ENCODE results near the gene ZNRF4.
"Not testable (repeated sequence)": the region's sequence is repeated elsewhere in the genome, so short reads cannot be mapped to it uniquely, and the experiment has no call there.

ZNRF4 gene, protein sequence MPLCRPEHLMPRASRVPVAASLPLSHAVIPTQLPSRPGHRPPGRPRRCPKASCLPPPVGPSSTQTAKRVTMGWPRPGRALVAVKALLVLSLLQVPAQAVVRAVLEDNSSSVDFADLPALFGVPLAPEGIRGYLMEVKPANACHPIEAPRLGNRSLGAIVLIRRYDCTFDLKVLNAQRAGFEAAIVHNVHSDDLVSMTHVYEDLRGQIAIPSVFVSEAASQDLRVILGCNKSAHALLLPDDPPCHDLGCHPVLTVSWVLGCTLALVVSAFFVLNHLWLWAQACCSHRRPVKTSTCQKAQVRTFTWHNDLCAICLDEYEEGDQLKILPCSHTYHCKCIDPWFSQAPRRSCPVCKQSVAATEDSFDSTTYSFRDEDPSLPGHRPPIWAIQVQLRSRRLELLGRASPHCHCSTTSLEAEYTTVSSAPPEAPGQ

DNA sequence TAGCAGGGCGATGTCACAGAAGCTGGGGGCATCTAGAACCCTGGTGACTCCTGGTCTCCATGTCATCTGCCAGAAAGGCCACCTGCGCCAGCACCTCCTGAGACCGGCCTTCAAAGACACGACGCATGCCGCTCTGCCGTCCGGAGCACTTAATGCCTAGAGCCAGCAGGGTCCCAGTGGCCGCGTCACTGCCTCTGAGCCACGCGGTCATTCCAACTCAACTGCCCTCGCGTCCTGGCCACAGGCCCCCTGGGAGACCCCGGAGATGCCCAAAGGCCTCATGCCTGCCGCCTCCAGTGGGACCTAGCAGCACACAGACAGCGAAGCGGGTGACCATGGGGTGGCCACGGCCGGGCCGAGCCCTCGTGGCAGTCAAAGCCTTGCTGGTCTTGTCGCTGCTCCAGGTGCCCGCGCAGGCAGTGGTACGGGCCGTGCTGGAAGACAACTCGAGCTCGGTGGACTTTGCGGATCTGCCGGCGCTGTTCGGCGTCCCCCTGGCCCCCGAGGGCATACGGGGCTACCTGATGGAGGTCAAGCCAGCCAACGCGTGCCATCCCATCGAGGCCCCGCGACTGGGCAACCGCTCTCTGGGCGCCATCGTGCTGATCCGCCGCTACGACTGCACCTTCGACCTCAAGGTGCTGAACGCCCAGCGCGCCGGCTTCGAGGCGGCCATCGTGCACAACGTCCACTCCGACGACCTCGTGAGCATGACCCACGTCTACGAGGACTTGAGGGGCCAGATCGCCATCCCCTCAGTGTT, at the start of gene ZNRF4:
Gene ZNRF4 (plus strand): TSS at position 51 of the 763 bp plus-strand sequence. CDS start 75 bp downstream, at position 126.
- DNase-seq (ENCODE audit: low read depth in 2 of 2), result no peak

DNA sequence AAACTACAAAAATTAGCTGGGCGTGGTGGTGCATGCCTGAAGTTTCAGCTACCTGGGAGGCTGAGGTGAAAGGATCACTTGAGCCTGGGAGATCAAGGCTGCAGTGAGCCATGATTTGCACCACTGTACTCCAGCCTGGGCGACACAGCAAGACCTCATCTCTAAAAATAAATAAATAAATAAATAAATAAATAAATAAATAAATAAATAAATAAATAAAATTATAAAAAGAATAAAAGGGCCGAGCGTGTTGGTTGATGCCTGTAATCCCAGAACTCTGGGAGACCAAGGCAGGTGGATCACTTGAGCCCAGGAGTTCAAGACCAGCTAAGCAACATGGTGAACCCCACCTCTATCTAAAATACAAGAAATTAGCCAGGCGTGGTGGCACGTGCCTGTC, 49.0 kb upstream of the ZNRF4 start:
- not testable (repeated sequence) for DNase-seq (ENCODE audit: low read depth in 2 of 2)

DNA sequence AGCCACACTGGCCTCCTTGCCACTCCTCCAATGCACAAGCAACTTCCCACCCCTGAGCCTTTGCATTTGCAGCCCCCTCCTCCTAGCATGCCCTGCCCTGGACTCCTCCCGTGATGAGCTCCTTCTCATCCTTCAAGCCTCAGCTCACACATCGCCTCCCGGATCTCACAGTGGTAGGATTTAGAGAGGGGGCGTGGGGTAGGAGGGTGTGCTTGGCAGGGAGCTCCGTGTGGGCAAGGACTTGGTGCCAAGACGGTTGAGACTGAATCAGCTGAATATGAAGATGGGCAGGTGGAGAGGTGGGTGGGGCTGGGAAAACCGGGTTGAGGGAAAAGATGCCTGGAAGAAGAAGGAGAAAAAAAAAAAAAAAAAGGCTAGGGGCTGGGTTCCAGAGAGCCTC, 48.4 kb upstream of the ZNRF4 start:
- DNase-seq (ENCODE audit: low read depth in 2 of 2), result no peak

DNA sequence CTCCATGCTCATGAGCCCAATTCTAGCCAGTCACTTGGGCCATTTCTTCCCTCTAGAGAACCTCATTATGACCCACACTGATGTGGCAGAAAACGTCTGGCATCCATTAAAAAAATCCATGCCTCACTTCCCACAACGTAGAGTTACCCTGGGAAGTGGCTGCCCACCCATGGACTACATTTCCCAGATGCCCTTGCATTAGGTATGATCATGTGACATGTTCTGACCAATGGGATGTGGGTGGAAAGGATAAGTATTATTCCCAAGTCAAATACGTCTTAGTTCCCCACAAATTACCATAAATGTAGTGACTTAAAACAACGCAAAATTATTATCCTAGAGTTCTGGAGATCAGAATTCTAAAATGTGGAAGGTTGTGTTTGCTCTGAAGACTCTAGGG, 47.9 kb upstream of the ZNRF4 start:
- no peak for DNase-seq (ENCODE audit: low read depth in 2 of 2)

DNA sequence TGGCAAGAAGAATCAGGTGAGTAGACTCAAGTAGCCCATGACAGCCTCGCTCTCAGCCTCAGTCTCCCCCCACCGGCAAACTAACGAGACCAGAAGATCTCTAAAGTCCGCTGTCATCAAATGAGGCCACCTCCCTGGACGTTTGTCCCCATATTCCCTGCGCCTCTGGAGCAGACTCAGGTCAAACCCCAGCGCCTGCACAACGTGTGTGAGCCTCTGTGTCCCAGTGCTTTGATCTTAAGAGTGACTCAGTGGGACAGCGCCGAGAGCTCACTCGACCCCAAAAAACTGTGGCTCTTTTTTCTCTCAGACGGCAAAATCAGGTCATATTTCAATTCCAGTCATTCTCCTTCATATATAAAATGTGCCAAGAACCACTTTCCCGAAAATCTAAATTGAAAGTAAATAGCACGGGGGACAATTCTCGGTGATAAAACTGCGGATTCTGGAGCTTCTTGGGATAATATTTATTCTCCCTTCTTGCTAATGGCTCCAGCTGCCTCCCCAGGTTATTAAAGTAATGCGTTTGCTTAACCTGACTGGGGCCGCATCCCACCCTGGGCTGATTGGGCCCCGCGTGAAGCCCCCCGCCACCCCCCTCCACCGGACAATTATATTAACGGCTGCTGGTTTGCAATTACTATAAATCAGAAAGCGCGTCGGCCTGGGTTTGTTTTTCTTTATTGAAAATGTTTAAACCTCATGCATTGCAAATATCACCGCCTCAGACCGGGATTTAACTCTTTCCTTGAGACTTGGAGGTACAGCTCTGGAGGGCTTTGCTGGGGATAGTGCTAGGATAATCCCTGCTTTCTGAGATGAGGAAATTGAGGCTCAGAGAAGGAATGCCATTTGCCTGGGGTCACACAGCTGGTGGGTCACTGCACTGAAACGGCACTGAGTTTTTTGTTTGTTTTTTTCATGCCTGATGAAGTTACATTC, 37.5 kb upstream of the ZNRF4 start:
- no peak for DNase-seq (ENCODE audit: low read depth in 2 of 2)

DNA sequence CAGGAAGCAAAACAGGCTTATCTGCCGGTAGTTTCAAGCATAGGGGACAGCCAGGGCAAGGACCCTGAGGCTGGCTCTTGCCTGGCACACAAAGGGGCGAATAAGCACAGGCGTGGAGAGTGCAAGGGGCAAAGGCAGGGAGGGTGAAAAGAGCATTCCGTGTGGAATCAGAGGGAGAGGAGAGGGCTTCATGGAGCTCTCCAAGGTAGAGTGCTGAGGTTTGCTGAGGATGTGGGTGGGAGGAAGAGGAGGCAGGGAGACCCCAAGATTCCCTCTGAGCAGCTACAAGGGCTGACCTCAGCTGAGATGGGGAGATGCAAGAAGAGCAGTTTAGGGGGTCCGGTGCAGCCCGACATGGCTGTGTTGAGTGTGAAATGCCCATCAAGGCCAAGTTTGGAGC, 36.5 kb upstream of the ZNRF4 start:
- DNase-seq (ENCODE audit: low read depth in 2 of 2), result no peak

DNA sequence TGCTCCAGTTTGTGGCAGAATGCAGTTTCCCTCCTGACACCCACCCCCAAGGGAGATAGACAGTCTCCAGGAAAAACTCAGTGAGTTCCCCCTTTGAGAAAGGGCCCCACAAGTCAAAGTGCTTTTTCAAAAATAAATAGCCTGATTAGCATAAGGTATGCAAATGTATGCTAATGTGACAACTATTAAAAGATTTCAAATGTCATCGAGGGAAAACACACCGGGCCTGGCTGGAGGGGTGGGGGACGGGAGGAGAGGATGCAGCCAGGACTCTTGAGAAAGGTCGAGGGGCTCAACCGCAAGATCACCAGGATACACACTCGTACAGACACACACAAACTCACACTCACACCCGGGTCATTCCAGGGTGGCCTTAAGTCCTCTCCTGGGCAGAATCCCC, 34.3 kb upstream of the ZNRF4 start:
- DNase-seq (ENCODE audit: low read depth in 2 of 2), result no peak

DNA sequence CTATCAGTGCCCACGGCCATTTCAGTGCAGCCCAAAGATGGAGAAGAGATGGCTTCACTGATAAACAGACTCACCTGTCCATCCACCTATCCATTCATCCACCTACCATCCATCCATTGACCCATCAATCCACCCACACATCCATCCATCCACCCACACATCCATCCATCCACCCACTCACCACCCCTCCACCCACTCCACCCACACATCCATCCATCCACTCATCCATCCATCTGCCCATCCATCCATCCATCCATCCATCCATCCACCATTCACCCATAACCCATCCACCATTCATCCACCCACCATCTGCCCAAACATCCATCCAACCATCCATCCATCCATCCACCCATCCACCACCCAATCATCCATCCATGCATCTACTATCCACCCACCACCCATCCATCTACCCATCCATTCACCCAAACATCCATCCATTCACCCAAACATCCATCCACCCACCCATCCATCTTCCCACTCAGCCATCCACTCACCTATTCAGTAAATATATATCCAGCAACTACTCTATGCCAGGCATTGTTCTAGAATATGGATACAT, 31.6 kb upstream of the ZNRF4 start:
- DNase-seq (ENCODE audit: low read depth in 2 of 2), result no peak

DNA sequence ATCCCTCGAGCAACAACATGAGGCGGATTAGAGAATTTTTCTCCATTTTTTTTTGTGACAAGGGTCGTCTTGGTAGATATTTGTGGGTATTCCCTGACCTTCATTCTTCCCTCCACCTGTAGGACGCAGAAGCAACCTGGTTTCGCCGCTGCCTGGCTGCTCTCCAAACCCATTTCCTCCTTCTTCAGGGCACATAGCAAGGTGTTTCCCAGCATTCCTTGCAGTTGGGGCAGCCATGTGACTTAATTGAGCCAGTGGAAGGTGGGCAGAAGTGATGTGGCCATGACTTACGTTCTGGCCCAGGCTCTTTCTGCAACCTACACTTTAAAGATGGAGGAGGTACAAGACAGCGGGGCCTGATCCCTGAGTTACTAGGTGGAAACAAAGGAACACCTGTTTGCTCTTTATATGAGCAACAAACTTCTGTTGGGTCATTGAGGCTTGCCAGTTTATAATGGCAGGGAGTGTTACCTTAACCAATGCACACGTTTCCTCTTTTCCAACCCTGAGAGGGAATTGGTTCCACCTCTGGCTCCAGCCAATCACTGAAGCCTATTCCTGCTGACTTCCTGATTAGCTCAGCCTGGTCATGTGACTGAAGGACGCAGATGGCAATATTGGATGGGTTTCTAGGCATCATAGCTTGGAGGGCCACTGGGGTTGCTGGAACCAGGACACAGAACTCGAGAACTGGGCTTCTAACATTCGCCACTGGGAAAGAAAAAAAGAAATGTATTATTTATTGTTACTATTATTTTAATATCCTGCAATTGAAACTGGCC, 30.8 kb upstream of the ZNRF4 start:
- no peak for DNase-seq (ENCODE audit: low read depth in 2 of 2)

DNA sequence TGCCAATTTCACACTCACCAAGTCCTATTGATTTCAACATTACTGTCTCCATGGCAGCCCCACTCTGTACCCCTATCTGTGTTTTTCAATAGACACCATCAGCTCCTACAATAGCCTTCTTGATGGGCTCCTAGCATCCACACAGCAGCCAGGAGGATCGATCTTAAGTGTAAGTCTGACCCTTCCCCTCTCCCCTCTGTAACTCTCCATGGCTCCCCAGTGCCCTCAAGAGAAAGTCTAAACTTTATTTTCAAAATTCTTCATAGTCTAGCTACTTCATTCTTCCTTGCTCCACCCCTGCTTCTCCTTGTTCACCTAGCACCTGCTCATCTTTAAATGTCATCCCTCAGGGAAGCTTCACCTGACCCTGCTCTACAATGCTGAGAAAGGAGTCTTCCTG, 30.0 kb upstream of the ZNRF4 start:
- no peak for DNase-seq (ENCODE audit: low read depth in 2 of 2)

DNA sequence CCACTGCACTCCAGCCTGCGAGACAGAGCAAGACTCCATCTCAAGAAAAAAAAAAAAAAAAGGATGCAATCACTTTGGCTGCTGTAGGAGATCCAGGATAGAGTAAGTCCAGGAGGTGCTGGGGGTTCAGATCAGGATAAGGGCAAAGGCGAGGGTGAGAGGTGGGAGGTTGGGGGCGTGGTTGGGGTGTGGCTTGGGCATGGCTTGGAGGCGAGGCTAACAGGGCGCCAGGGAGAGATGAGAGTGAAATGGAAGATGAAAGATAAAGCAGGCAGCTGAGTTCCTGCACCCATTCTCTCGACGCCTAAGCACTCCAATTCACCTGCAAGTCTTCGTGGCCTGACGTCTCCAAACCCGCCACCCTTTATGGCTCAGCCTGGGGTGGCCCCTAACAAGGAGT, 25.0 kb upstream of the ZNRF4 start:
- DNase-seq (ENCODE audit: low read depth in 2 of 2), result no peak

DNA sequence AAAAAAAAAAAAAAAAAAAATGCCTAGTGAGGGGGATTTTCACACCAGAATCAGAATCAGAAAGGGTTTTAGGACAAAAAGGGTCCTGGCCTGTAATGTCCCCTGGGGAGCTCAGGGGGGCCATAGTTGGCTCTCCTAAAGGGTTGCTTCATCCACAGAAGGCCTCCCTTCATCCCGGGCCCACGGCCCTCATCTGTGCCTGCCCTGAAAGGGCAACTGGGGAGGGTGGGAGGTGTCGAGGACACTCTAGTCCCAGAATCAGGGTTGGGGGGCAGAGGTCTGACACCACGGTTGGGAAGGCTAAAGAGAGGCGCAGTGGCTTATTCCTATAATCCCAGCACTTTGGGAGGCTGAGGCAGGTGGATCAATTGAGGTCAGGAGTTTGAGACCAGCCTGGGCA, 22.5 kb upstream of the ZNRF4 start:
- DNase-seq (ENCODE audit: low read depth in 2 of 2), result no peak

DNA sequence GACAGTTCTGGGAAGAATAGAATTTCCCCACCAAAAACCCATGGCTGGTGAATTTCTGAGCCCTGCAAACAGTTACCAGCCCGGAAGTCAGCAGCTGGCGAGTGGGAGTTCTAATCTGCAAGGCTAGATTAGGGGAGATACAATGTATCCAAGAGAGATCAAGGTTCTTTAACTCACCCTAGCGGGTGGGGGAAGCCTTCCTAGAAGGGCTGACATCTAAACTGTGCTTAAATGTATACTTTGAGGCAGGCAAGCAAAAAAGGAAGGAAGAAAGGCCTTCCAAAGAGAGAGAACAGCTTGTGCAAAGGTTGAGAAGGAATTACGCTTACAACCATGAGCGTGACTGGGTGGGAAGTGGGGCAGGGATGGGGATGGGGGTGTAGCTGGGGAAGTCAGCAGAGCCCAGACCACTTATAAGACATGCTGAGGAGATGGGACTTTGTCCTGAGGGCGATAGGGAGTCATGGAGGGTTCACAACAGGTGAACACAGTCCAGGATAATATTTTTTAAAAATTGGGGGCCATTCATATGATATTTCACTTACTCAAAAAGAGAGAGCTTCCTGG, 20.8 kb upstream of the ZNRF4 start:
- DNase-seq (ENCODE audit: low read depth in 2 of 2), result no peak

DNA sequence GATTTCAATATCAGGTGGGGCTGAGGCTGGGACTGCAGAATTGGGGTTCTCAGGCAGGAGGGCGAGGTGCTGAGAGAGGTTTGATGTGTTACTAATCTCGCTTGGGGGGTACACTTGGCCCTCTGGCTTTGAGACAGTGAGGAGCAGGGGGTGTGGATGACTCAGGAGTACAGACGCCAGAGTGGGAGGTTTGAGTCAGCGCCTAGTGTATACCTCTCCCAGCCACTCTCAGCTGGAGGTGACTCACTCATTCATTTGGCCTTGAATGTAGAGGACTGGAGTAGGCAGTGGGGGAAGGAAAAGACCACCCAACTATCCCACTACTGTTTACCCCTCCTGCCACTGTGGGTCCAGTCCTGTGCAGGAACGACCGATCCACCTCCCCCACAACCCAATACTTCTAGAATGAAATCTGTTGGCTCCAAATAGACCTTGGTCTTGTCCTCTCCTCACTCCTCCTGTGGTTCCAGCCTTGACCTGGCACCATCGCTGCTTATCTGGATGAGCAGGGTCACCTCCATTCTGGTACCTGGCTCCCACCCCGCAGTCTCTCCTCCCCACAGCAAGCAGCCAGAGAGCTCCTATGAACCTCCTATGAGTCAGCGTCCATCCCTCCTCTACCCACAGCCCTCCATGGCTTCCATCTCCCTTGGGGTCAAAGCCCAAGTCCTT, 20.1 kb upstream of the ZNRF4 start:
- peak; percentile 48 to 53 for DNase-seq (ENCODE audit: low read depth in 2 of 2)

DNA sequence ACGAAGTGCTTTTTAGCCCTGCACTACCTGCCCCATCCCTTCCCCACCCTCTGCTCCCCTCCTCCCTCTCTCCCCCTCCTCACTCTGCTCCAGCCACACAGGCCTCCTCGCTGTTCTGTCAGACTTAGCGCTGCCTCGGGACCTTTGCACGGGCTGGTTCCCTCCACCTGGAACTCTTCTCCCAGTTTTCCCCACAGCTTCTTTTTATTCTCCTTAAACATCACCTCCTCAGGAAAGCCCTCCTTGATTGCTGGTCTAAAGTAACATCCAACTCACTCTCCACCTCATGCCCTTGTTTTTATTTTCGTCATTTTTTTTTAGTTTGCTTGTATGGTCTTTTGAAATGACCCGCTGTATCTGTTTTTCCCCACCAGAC, 19.6 kb upstream of the ZNRF4 start:
- no peak for DNase-seq (ENCODE audit: low read depth in 2 of 2)

DNA sequence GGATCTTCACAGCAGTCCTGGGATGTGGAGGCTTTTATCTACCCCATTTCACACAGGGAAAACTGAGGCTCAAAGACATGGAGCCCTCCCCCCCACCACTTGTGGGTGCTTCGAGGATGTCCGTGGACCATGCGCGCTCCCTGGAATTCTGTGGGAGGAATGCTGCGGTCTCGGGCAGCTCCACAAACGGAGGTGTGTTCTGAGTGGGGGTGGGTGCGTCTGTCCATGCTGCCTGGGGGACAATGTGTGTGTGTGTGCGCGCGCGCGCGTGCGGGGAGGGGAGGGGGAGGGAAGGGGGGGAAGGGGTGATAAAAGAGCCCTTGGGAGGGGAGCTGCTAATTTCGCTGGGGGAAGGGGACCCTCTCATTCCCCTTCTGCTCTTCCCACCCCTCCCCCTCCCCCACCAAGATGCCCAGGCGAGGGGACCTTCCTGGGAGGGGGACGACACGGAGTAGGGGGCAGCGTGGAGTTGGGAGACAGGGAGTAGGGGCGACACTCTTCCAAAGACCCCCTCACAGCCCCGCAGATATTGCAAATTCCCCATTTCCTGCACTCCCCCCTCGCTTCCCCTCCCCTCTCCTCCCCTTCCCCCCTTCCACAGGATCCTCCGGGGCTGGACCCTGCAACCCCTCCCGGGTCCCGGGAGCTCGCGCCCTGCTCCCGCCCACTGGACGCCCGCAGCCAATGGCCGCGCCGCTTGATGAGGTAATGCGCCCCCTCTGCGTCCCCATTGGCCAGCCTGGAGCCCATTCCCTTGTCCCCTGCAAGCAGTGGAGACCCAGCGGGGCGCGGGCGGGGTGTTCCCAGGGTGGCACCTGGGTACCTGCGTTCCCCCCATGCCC, 18.9 kb upstream of the ZNRF4 start:
- no peak for DNase-seq (ENCODE audit: low read depth in 2 of 2)

DNA sequence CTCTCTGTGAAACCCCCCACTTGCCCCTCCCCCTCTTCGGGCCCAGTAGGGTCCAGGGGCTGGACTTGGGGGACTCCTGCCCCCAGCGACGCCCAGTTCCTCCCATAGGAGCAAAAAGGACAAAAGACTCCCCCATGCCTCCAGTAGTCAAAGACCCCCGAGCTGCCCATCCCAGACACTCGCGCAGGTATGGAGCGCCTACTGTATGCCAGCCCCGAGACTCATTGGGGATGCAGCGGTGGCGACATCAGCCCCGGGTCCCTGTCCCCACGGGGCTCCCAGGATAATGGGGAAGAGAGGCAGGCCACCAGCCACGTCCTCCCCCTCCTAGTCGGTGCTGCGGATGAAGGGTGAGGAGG, 18.3 kb upstream of the ZNRF4 start:
- DNase-seq (ENCODE audit: low read depth in 2 of 2), result no peak

DNA sequence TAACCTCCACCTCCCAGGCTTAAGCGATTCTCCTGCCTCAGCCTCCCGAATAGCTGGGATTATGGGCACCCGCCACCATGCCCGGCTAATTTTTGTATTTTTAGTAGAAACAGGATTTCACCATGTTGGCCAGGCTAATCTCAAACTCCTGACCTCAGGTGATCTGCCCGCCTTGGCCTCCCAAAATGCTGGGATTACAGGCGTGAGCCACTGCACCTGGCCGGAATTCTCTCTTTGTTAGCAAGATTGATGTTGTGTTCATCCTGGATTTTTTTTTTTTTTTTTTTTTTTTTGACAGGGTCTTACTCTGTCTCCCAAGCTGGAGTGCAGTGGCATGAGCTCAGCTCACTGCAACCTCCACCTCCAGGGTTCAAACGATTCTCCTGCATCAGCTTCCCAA, 16.5 kb upstream of the ZNRF4 start:
- not testable (repeated sequence) for DNase-seq (ENCODE audit: low read depth in 2 of 2)

DNA sequence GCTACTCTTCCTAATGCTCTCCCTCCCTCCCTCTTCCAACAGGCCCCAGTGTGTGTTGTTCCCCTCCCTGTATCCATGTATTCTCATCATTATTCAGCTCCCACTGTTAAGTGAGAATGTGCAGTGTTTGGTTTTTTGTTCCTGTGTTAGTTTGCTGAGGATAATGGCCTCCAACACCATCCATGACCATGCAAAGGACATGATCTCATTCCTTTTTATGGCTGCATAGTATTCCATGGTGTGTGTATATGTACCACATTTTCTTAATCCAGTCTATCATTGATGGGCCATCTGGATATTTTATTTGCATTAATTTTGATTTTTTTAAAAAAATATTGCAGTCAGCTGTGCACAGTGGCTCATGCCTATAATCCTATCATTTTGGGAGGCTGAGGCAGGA, 15.8 kb upstream of the ZNRF4 start:
- no peak for DNase-seq (ENCODE audit: low read depth in 2 of 2)

All from stimulated activated CD8-positive, alpha-beta memory T cell treated with anti-CD3 and anti-CD28 coated beads, Interleukin-15, amount 100 ng/mL, for 48 hours (primary cell).